NCI-H446 (cell line): ENCODE results near the gene WRNIP1.
A peak's percentile ranks its signal among the peaks of the same experiment; 100 is the strongest.

Experiments
- DNase-seq, 2 experiments: peaks; one replicate each; lab custom pipeline; 2025; lab: John Stamatoyannopoulos, UW

Gene WRNIP1

GRCh38 chr6:2763345-2763841 is 1.8 kb upstream of the WRNIP1 start:
- no peak for DNase-seq

- DNase-seq, result no peak
Measured at GRCh38 chr6:2763876-2764540, 1.2 kb upstream of the WRNIP1 start.

GRCh38 chr6:2764610-2765165 is 505 bp upstream of the WRNIP1 start:
- DNase-seq, result peak; percentile 50 to 58

- DNase-seq, result peak in 1 of 2 experiments; percentile 41
Measured at GRCh38 chr6:2765896-2766766, 938 bp downstream of the WRNIP1 start.

- no peak for DNase-seq
Measured at GRCh38 chr6:2766767-2767656, 1.8 kb downstream of the WRNIP1 start.

GRCh38 chr6:2767657-2768524 is 2.7 kb downstream of the WRNIP1 start:
- no peak for DNase-seq

GRCh38 chr6:2768696-2769095 is 3.5 kb downstream of the WRNIP1 start:
- DNase-seq, result no peak

- DNase-seq, result no peak
Measured at GRCh38 chr6:2770171-2770570, 5.0 kb downstream of the WRNIP1 start.

- DNase-seq, result no peak
Measured at GRCh38 chr6:2771079-2771478, 5.9 kb downstream of the WRNIP1 start.

GRCh38 chr6:2772840-2773239 is 7.6 kb downstream of the WRNIP1 start:
- no peak for DNase-seq

- no peak for DNase-seq
Measured at GRCh38 chr6:2773449-2773848, 8.3 kb downstream of the WRNIP1 start.

- DNase-seq, result no peak
Measured at GRCh38 chr6:2775003-2775402, 9.8 kb downstream of the WRNIP1 start.

- no peak for DNase-seq
Measured at GRCh38 chr6:2777249-2777648, 12.1 kb downstream of the WRNIP1 start.

- no peak for DNase-seq
Measured at GRCh38 chr6:2780102-2780737, 15.0 kb downstream of the WRNIP1 start.

GRCh38 chr6:2781685-2782355 is 16.6 kb downstream of the WRNIP1 start:
- DNase-seq, result no peak

- no peak for DNase-seq
Measured at GRCh38 chr6:2782356-2782708, 17.1 kb downstream of the WRNIP1 start.

- DNase-seq, result no peak
Measured at GRCh38 chr6:2782825-2783187, 17.6 kb downstream of the WRNIP1 start.

- DNase-seq, result no peak
Measured at GRCh38 chr6:2783188-2783963, 18.2 kb downstream of the WRNIP1 start.

GRCh38 chr6:2784061-2784460 is 18.9 kb downstream of the WRNIP1 start:
- no peak for DNase-seq
